HG03097 (cell line): Measurements from ENCODE around the gene POLDIP3.

Experiments used
- ATAC-seq: cut with Tn5 transposase; IDR thresholded peaks from one replicate; pipeline ENCODE4 v1.9.1; 2021; ENCODE audit not compliant: unreplicated experiment, low FRiP score

The POLDIP3 gene

DNA sequence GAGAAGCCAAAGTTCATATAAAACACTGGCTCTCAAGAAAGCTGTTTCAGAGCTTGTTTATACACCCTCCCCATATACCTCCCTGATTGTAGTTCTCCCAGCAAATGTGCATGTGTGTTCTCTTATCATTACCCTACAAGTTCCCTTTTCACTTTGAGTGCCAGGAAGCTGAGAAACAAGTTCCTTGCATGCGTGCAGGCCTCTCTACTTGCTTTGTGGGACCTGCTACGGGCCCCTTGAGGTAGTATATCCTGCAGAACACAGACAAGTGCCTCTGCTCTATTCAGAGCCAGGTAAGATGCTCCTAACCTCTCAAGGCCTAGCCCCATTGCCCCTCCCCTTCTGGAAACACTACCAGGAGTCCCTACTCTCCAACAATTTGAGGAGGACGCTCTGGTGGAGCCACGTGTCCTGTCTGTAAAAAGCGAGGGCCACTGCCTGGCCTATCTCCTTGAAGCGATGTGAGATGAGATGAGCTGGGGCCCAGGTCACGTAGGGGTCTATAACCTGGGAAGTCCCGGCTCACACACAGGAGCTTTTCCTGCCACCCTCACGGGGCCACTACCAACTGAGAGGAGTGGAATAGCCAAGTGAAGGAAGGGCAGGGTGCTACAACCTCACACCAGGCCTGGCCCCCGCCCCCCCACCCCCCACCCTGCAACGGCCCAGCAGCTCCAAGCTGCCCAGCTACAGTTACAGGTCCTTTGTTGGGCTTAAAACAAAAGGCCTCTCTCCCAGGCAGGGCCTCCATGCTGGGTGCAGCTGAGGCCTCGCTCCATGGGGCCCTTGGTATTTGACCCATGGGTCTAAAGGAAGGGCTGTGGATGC, 28.3 kb upstream of the POLDIP3 start:
- ATAC-seq = no peak

DNA sequence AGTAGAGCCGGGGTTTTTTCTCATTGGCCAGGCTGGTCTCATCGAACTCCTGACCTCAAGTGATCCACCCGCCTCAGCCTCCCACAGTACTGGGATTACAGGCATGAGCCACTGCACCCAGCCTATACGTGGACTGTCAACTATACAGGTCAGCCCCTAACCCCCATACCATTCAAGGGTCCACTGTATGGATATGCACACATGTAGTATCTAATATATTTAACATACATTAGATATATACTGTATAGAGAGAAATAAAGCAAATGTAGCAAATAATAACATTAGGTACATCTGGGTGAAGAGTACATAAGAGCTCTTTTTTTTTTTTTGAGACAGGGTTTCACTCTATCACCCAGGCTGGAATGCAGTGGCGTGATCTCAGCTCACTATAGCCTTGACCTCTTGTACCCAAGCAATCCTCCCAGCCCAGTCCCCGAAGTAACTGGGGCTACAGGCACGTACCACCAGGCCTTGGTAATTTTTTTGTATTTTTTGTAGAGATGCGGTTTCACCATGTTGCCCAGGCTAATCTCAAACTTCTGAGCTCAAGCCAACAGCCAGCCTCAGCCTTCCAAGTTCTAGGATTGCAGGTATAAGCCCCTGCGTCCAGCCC, 27.2 kb upstream of the POLDIP3 start:
- ATAC-seq = no peak

- ATAC-seq = no peak
Observed at GRCh38 chr22:42639541-42640241, 25.0 kb upstream of the POLDIP3 start.

DNA sequence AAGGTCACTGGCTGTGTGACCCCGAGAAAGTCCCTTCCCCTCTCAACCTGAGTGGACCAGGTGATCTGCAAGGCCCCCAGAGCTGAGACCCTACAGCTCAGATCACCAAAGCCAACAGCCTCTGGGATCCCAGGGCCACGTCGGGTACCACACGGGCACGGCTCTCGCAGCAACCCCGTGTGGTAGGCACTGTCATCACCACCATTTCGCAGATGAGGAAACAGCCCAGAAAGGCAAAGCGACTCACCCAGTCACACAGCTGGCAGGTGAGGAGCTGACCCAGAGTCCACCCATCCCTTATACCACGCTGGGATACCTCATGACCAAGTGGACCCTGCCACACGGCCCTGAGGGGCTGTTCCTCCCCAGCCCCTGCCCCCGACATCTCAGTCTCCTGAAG, 22.9 kb upstream of the POLDIP3 start:
- ATAC-seq = no peak

DNA sequence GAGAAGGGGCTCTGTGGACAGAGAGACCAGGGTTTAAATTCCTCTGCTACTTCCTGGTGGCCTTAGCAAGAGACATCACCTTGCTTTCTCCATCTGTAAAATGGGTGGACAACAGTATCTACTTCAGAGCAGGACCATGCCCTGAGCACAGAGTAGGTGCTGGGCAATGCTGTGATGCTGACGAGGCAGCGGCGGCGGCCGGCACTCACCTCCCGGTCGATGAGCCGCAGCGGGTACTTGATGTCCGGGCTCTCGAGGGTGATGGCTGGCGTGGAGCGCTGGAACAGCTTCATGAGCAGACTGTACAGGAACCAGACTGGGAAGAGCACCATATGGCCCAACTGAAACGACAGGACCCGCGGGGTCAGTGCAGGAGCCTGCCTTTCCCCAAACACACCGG, 21.8 kb upstream of the POLDIP3 start:
- no peak for ATAC-seq

GRCh38 chr22:42635531-42635930, 20.8 kb upstream of the POLDIP3 start:
- no peak for ATAC-seq

DNA sequence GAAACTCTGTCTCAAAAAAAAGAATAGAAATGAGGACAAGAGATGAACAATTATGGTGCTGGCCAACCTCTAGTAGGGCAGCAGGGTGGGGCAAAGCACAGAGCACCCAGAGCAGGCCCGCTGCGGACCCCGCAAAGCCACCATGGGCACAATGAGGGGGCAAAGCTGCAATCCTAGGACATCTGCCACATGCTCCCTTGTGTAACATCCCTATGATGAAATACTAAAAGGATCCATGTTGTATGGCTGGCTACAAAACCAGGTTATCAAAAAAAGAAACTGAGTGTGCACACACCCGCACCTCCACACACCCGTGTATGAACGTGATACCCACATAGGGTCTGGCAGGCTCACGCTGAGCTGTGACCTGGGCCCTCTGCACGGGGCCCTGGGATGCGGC, 18.3 kb upstream of the POLDIP3 start:
- no peak for ATAC-seq

- ATAC-seq = no peak
Observed at GRCh38 chr22:42632096-42632495, 17.4 kb upstream of the POLDIP3 start.

- no peak for ATAC-seq
Observed at GRCh38 chr22:42630901-42631602, 16.4 kb upstream of the POLDIP3 start.

GRCh38 chr22:42630211-42630610, 15.5 kb upstream of the POLDIP3 start:
- no peak for ATAC-seq

DNA sequence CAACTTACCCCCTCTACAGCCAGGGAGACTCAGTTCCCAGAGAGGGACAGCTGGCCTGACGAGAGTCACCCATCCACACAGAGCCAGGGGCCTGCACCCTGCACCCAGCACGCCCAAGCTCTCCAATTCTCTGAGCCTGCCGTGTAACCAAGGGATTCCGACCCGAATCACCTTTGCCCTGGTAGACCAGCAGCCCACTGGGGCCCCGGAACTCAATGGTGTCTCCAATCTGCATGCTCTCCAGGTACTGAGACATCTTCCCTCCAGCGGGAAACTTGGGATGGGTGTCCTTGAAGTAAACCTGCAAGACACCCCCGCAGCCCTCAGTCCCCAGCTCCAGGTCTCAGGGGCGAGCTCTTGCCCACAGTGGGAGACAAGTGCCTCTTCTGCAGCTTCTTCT, 13.3 kb upstream of the POLDIP3 start:
- no peak for ATAC-seq

GRCh38 chr22:42626951-42627625, 12.4 kb upstream of the POLDIP3 start:
- ATAC-seq = no peak

DNA sequence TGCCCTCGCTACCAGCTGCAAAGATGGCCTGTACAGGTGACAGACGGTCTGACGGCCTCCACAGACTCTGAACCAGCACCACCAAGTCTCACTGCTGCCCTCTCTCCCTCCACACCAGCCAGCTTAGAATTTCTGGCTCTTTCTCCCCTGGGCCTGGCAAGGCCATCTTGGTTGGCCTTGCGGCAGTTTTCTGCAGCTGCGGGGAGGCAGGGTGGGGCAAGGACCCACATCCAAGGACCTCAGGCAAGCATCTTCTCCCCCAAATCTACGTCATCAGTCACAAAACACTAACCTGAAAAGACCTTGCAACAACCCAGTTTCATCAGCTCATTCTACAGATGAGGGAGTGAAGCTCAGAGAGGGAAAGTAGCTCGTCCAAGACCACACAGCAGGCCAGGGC, 11.7 kb upstream of the POLDIP3 start:
- ATAC-seq = no peak

DNA sequence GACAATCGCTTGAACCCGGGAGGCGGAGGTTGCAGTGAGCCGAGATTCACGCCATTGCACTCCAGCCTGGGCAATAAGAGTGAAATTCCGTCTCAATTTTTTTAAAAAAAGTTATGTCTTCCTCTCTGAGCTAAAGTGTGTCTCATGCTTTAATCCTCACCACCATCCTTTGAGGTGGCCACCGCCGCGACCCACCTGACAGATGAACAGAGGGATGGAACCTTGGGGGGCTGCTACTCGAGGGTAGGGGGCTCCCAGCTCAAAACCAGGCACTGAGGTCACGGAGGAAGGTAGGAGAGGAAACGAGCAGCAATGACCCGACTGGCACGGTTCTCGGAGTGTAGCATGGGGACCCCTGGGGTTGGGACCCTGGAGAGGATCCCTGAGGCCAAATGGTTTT, 10.7 kb upstream of the POLDIP3 start:
- ATAC-seq = no peak

DNA sequence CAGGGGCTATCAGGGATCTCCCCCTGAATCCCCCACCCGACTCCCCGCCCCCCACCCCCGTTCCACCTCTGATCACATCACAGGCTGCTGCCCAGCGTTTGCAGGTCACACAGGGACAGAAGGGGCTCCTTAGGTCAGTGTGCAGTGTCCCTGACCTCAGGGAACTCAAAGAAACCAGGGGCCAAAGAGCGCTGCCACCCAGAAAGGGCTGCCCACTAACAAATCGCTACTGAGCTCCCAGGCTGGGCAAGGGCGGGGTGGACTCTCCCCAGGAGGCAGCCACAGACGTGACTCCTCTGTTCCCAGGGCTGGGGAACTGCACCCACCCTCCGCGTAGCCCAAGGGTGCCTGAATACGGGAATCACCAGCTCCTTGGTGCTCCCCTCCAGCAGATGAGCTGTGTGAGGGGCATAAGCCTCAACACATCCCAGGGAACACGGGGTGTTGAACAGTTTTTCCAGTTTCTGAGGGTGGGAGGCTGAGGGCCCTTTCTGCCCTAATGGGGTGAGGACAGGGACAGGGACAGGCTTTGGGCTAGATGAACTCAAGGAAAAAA, 9.9 kb upstream of the POLDIP3 start:
- ATAC-seq = no peak

- ATAC-seq = no peak
Observed at GRCh38 chr22:42623756-42624441, 9.2 kb upstream of the POLDIP3 start.

GRCh38 chr22:42623301-42623751, 8.6 kb upstream of the POLDIP3 start:
- no peak for ATAC-seq

DNA sequence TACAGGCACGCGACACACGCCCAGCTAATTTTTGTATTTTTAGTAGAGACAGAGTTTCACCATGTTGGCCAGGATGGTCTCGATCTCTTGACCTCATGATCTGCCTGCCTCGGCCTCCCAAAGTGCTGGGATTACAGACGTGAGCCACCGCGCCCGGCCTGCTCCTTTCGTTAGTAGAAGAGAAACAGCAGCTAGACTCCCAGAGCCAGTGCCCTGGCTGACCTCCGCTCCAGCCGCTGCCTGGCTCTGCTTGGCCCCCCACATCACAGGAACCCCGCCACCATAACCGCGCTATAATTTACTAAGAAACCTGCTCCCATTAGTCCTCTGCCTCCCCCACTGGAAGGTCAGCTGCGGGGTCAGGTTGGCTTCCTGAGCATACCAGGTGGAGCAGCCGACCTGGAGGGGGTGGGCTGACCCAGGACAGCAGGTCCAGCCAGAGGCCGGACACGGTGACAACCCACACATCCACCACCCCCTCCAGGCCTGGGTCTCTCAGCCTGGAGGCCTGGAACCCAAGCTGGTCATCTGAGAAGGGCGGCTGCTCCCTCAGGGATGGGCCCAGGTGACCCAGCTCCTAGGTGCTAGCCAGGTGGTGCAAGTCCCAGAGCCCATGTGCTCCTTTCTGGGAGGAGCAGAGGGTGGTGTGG, 7.5 kb upstream of the POLDIP3 start:
- ATAC-seq = no peak

DNA sequence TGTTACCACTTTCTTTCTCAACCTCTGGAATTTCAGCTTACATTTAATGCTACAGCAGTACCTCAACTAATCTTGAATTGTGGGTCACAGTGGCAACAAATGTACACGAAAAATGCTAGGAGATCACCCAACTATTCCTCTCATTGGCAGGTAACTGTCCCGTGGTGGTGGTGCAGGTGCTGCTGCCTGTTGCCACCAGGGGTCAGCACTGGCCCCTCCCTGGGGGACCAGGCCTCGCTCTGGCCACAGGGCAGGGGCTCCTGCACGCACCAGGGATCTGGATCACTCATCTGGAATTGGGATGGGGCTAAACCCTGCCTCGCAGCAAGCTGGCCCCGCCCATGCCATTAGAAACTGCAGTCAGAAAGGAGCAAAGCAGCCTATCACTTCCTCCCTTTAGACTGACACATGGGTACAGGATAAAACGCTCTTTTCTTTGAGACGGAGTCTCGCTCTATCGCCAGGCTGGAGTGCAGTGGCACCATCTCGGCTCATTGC, 6.9 kb upstream of the POLDIP3 start:
- ATAC-seq = no peak
